Gastroesophageal sphincter (tissue), 3 donors: ENCODE measurements around the gene HBA1.

Experiments used
- CTCF ChIP-seq, 4 experiments: fragments of 200-600 bp in 2 of 4; fragments of 450-650 bp in 2 of 4; sonication (generic) in 1 of 4; IDR thresholded peaks; one replicate each; pipeline ENCODE4 v1.5.1; 2017 to 2019; ENCODE audit warnings: antibody characterized with exemption in 4 of 4, mild to moderate bottlenecking in 2 of 4, moderate library complexity in 2 of 4
- POLR2A ChIP-seq, 2 donors: fragments of 450-650 bp; IDR thresholded peaks; one replicate each; pipeline ENCODE4 v1.6.1; 2017; ENCODE audit warnings: antibody characterized with exemption in 2 of 2, mild to moderate bottlenecking in 2 of 2, moderate library complexity in 1 of 2

GRCh38 chr16:130533-131173 is 45.8 kb upstream of the HBA1 start:
- TF ChIP-seq CTCF (IDR thresholded peaks at IDR 0.05) (no peak), POLR2A (IDR thresholded peaks at IDR 0.05) (no peak)
